Ectodermal cell (in vitro differentiated cells): Measurements from ENCODE around the gene CILP2. TPM values are rescaled to one million over a fixed set of nuclear protein-coding genes. Genes with fewer than 3 reads are reported as not detected.
A peak's percentile ranks its signal among the peaks of the same experiment; 100 is the strongest.

Experiments used
- H3K27ac ChIP-seq: 2 replicates; pipeline ENCODE4 v1.7.0; 2013; ENCODE audit warnings: mild to moderate bottlenecking, low read depth, low read length; ENCODE audit not compliant: insufficient read depth, poor library complexity, severe bottlenecking
- H3K27me3 ChIP-seq: 2 replicates; pipeline ENCODE4 v1.7.0; 2013; ENCODE audit warnings: mild to moderate bottlenecking, low read length; ENCODE audit not compliant: insufficient read depth, control insufficient read depth, poor library complexity, severe bottlenecking
- H3K36me3 ChIP-seq: one replicate; pipeline ENCODE4 v1.7.0; 2013; ENCODE audit warnings: low read length; ENCODE audit not compliant: control insufficient read depth, insufficient read depth
- H3K4me1 ChIP-seq: one replicate; pipeline ENCODE4 v1.7.0; 2013; ENCODE audit warnings: low read length; ENCODE audit not compliant: control insufficient read depth, insufficient read depth
- H3K4me3 ChIP-seq: 2 replicates; pipeline ENCODE4 v1.7.0; 2013; ENCODE audit warnings: low read depth, low read length, control low read depth; ENCODE audit not compliant: insufficient read depth
- H3K9me3 ChIP-seq: 2 replicates; pipeline ENCODE4 v1.7.0; 2013; ENCODE audit warnings: mild to moderate bottlenecking, low read length, moderate library complexity; ENCODE audit not compliant: control insufficient read depth
- whole genome bisulfite sequencing, 2 experiments: methylation state at CpG; one replicate each; pipeline ENCODE4 v1.1.7; 2013; ENCODE audit warnings: missing lambda C conversion rate in 2 of 2; 5-methylcytosine and 5-hydroxymethylcytosine counted together
- polyA plus RNA-seq, 4 experiments: library from polyadenylated mRNA; stranded (reverse); fragments of 50-300 nt; gene quantifications; one replicate each; pipeline ENCODE4 v1.2.3, GENCODE V29; 2013

The CILP2 gene, protein sequence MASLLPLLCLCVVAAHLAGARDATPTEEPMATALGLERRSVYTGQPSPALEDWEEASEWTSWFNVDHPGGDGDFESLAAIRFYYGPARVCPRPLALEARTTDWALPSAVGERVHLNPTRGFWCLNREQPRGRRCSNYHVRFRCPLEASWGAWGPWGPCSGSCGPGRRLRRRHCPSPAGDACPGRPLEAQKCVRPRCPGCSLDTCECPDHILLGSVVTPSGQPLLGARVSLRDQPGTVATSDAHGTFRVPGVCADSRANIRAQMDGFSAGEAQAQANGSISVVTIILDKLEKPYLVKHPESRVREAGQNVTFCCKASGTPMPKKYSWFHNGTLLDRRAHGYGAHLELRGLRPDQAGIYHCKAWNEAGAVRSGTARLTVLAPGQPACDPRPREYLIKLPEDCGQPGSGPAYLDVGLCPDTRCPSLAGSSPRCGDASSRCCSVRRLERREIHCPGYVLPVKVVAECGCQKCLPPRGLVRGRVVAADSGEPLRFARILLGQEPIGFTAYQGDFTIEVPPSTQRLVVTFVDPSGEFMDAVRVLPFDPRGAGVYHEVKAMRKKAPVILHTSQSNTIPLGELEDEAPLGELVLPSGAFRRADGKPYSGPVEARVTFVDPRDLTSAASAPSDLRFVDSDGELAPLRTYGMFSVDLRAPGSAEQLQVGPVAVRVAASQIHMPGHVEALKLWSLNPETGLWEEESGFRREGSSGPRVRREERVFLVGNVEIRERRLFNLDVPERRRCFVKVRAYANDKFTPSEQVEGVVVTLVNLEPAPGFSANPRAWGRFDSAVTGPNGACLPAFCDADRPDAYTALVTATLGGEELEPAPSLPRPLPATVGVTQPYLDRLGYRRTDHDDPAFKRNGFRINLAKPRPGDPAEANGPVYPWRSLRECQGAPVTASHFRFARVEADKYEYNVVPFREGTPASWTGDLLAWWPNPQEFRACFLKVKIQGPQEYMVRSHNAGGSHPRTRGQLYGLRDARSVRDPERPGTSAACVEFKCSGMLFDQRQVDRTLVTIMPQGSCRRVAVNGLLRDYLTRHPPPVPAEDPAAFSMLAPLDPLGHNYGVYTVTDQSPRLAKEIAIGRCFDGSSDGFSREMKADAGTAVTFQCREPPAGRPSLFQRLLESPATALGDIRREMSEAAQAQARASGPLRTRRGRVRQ
- 1.9 TPM for polyA plus RNA-seq (2013, experiment 1 of 4)
- polyA plus RNA-seq (2013, experiment 2 of 4) = 3.0 TPM
- polyA plus RNA-seq (2013, experiment 3 of 4) = 2.2 TPM
- polyA plus RNA-seq (2013, experiment 4 of 4) = 3.4 TPM

DNA sequence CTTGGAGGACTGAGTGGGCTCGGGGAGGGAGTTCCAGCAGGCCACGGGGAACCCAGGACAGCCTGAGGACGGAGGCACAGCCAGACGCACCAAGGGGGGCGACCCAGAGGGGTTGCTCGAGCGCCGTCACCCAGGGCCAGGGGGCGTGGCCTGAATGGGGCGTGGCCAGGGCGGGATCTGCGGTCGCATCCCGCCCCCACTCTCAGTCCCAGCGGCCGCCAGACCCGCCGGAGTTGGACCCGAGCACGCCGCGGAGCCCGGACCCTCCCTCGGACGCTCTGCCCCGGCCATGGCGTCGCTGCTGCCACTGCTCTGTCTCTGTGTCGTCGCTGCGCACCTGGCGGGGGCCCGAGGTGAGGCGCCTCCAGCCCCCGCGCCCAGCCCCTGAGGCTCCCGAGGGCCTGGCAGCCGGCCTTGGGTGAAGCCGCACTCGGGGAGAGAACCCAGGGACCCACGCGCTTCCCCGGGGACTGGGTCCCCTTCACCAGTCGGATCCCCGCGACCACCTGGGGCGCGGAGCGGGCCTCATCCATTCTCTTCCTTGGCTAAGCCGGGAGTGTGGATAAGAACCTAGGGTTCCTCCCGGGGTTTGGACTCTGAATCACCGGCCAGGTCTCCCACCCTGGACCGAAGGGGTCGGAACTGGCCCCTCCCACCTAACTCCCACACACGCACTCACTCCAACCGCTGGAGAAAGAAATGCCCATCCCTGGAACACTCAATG, at the start of gene CILP2:
Gene CILP2, plus strand, starts transcription at position 205 of the 724 bp plus-strand sequence. Its CDS starts 85 bp downstream, at position 290.
- Histone ChIP-seq H3K4me3 (peak within 1 kb of the TSS; percentile 40), H3K9me3 (no peaks in the 10 kb centered on the region), H3K36me3 (no peaks in the 10 kb centered on the region), H3K27ac (no peak within 1 kb of the TSS), H3K27me3 (peaks cover 46% of the 10 kb centered on the region), H3K4me1 (peaks cover 11% of the 10 kb centered on the region)
- WGBS, 2 experiments = 5% methylated on average over 56 of the region's 56 CpGs

- Histone ChIP-seq H3K4me3 (no peak overlapping the region), H3K27me3 (no peaks in the 10 kb centered on the region), H3K4me1 (peaks cover 23% of the 10 kb centered on the region), H3K9me3 (no peaks in the 10 kb centered on the region), H3K36me3 (peaks cover 8% of the 10 kb centered on the region), H3K27ac (peak overlapping the region; percentile 88)
- WGBS, 2 experiments = 52 to 58% methylated on average over 14 of the region's 14 CpGs
Observed at GRCh38 chr19:19488875-19489690, 49.0 kb upstream of the CILP2 start.

- H3K36me3 ChIP-seq = peaks cover 14% of the 10 kb centered on the region
- no peak overlapping the region for H3K4me3 ChIP-seq
- H3K27ac ChIP-seq = peak overlapping the region; percentile 77
- no peaks in the 10 kb centered on the region for H3K27me3 ChIP-seq
- no peaks in the 10 kb centered on the region for H3K9me3 ChIP-seq
- H3K4me1 ChIP-seq = peaks cover 23% of the 10 kb centered on the region
- 91% methylated on average over 9 of the region's 9 CpGs for WGBS, 2 experiments
Observed at GRCh38 chr19:19489804-19490204, 48.3 kb upstream of the CILP2 start.

GRCh38 chr19:19490214-19490968, 47.7 kb upstream of the CILP2 start:
- Histone ChIP-seq H3K36me3 (peaks cover 14% of the 10 kb centered on the region), H3K27ac (peak overlapping the region; percentile 77), H3K4me3 (no peak overlapping the region), H3K4me1 (peaks cover 23% of the 10 kb centered on the region), H3K27me3 (no peaks in the 10 kb centered on the region), H3K9me3 (no peaks in the 10 kb centered on the region)
- 55 to 58% methylated on average over 20 of the region's 20 CpGs for WGBS, 2 experiments

GRCh38 chr19:19491321-19492025, 46.6 kb upstream of the CILP2 start:
- H3K36me3 ChIP-seq = peaks cover 24% of the 10 kb centered on the region
- no peak overlapping the region for H3K4me3 ChIP-seq
- WGBS, 2 experiments = 95 to 96% methylated on average over 15 of the region's 15 CpGs
- H3K4me1 ChIP-seq = peaks cover 23% of the 10 kb centered on the region
- H3K27me3 ChIP-seq = no peaks in the 10 kb centered on the region
- no peaks in the 10 kb centered on the region for H3K9me3 ChIP-seq
- no peak overlapping the region for H3K27ac ChIP-seq

- H3K27me3 ChIP-seq = no peaks in the 10 kb centered on the region
- H3K36me3 ChIP-seq = peaks cover 26% of the 10 kb centered on the region
- H3K4me3 ChIP-seq = no peak overlapping the region
- 96% methylated on average over 21 of the region's 21 CpGs for WGBS, 2 experiments
- peaks cover 23% of the 10 kb centered on the region for H3K4me1 ChIP-seq
- no peaks in the 10 kb centered on the region for H3K9me3 ChIP-seq
- no peak overlapping the region for H3K27ac ChIP-seq
Observed at GRCh38 chr19:19492026-19492610, 45.9 kb upstream of the CILP2 start.

GRCh38 chr19:19493841-19494546, 44.1 kb upstream of the CILP2 start:
- H3K36me3 ChIP-seq = peaks cover 28% of the 10 kb centered on the region
- WGBS, 2 experiments = 93% methylated on average over 15 of the region's 15 CpGs
- peaks cover 7% of the 10 kb centered on the region for H3K4me1 ChIP-seq
- no peak overlapping the region for H3K27ac ChIP-seq
- H3K27me3 ChIP-seq = no peaks in the 10 kb centered on the region
- H3K9me3 ChIP-seq = no peaks in the 10 kb centered on the region
- no peak overlapping the region for H3K4me3 ChIP-seq
